ENCODE results near the gene OR56B1. TPM values are rescaled to one million over a fixed set of nuclear protein-coding genes. Genes with fewer than 3 reads are reported as not detected.

Gene OR56B1
- total RNA-seq, 6 experiments from 2014 or later: 0.12 TPM; not detected in 5

DNA sequence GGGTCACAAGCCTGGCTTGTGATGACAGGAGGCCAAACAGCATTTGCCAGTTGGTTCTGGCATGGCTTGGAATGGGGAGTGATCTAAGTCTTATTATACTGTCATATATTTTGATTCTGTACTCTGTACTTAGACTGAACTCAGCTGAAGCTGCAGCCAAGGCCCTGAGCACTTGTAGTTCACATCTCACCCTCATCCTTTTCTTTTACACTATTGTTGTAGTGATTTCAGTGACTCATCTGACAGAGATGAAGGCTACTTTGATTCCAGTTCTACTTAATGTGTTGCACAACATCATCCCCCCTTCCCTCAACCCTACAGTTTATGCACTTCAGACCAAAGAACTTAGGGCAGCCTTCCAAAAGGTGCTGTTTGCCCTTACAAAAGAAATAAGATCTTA lies 843 bp downstream of the OR56B1 start:
- Histone ChIP-seq H3K36me3 (no peaks in the 10 kb centered on the region), H3K27me3 (no peaks in the 10 kb centered on the region), H3K4me1 (no peaks in the 10 kb centered on the region), H3K4me3 (no peak overlapping the region), H3K9me3 (no peaks in the 10 kb centered on the region), H3K27ac (no peak overlapping the region)
- ATAC-seq: no peak
- TF ChIP-seq, protein P1, sequence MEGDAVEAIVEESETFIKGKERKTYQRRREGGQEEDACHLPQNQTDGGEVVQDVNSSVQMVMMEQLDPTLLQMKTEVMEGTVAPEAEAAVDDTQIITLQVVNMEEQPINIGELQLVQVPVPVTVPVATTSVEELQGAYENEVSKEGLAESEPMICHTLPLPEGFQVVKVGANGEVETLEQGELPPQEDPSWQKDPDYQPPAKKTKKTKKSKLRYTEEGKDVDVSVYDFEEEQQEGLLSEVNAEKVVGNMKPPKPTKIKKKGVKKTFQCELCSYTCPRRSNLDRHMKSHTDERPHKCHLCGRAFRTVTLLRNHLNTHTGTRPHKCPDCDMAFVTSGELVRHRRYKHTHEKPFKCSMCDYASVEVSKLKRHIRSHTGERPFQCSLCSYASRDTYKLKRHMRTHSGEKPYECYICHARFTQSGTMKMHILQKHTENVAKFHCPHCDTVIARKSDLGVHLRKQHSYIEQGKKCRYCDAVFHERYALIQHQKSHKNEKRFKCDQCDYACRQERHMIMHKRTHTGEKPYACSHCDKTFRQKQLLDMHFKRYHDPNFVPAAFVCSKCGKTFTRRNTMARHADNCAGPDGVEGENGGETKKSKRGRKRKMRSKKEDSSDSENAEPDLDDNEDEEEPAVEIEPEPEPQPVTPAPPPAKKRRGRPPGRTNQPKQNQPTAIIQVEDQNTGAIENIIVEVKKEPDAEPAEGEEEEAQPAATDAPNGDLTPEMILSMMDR (IDR thresholded peaks at IDR 0.05): no peak
- TF ChIP-seq POLR2A (IDR thresholded peaks at IDR 0.05): no peak
- DNase-seq: no peak
- intact Hi-C loops (cut with DNase I): no loop called here

GRCh38 chr11:5737670-5738392 lies 1.6 kb downstream of the OR56B1 start:
- Histone ChIP-seq H3K9me3 (no peaks in the 10 kb centered on the region), H3K27ac (no peak overlapping the region), H3K27me3 (no peaks in the 10 kb centered on the region), H3K4me3 (no peak overlapping the region), H3K36me3 (no peaks in the 10 kb centered on the region), H3K4me1 (no peaks in the 10 kb centered on the region)
- intact Hi-C loops (cut with DNase I): no loop called here
- no peak for ATAC-seq
- no peak for TF ChIP-seq POLR2A (IDR thresholded peaks at IDR 0.05)
- TF ChIP-seq, protein P1 (IDR thresholded peaks at IDR 0.05): no peak
- WGBS (ENCODE audit: insufficient coverage, low coverage, low lambda C conversion rate, missing lambda C conversion rate): 47% methylated on average over 6 of the region's 6 CpGs
- DNase-seq: no peak

GRCh38 chr11:5738431-5738830 lies 2.2 kb downstream of the OR56B1 start:
- Histone ChIP-seq H3K27me3 (no peaks in the 10 kb centered on the region), H3K4me3 (no peak overlapping the region), H3K4me1 (no peaks in the 10 kb centered on the region), H3K27ac (no peak overlapping the region), H3K9me3 (no peaks in the 10 kb centered on the region), H3K36me3 (no peaks in the 10 kb centered on the region)
- ATAC-seq: no peak
- no peak for DNase-seq
- TF ChIP-seq, protein P1 (IDR thresholded peaks at IDR 0.05): no peak
- no peak for TF ChIP-seq POLR2A (IDR thresholded peaks at IDR 0.05)
- 15% methylated on average over 1 of the region's 1 CpG for WGBS (ENCODE audit: insufficient coverage, low coverage, low lambda C conversion rate, missing lambda C conversion rate)
- intact Hi-C loops (cut with DNase I): no loop called here

- TF ChIP-seq, protein P1 (IDR thresholded peaks at IDR 0.05): no peak
- intact Hi-C loops (cut with DNase I): no loop called here
- Histone ChIP-seq H3K9me3 (no peaks in the 10 kb centered on the region), H3K27ac (no peak overlapping the region), H3K36me3 (no peaks in the 10 kb centered on the region), H3K27me3 (no peaks in the 10 kb centered on the region), H3K4me1 (no peaks in the 10 kb centered on the region), H3K4me3 (no peak overlapping the region)
- ATAC-seq: no peak
- no peak for DNase-seq
- WGBS (ENCODE audit: insufficient coverage, low coverage, low lambda C conversion rate, missing lambda C conversion rate): 93% methylated on average over 2 of the region's 3 CpGs
These were observed 10.4 kb downstream of the OR56B1 start for GRCh38 chr11:5746614-5747013.

- Histone ChIP-seq H3K4me1 (no peaks in the 10 kb centered on the region), H3K27me3 (no peaks in the 10 kb centered on the region), H3K36me3 (no peaks in the 10 kb centered on the region), H3K4me3 (no peak overlapping the region), H3K27ac (no peak overlapping the region), H3K9me3 (no peaks in the 10 kb centered on the region)
- 55% methylated on average over 3 of the region's 3 CpGs for WGBS (ENCODE audit: insufficient coverage, low coverage, low lambda C conversion rate, missing lambda C conversion rate)
- intact Hi-C loops (cut with DNase I): no loop called here
- no peak for DNase-seq
- TF ChIP-seq POLR2A (IDR thresholded peaks at IDR 0.05): no peak
- TF ChIP-seq, protein P1 (IDR thresholded peaks at IDR 0.05): no peak
- no peak for ATAC-seq
These were observed 13.6 kb downstream of the OR56B1 start for GRCh38 chr11:5749836-5750235.
